ENCODE data around the gene TACC2.

The TACC2 gene

GRCh38 chr10:122140941-122141623, 152.1 kb downstream of the TACC2 start:
- Histone ChIP-seq H3F3A (ENCODE audit: insufficient read depth, low read length) (no peaks in the 10 kb centered on the region), H3K79me2 (ENCODE audit: insufficient read depth, low read length) (no peaks in the 10 kb centered on the region), H3K4me3 (ENCODE audit: low read depth, low read length, poor library complexity, severe bottlenecking) (no peak overlapping the region), H3K27me3 (ENCODE audit: insufficient read depth, low read length) (no peaks in the 10 kb centered on the region), H3K9me2 (ENCODE audit: low read depth, low read length) (no peaks in the 10 kb centered on the region), H3K36me3 (ENCODE audit: insufficient read depth, low read length) (no peaks in the 10 kb centered on the region), H3K27ac (ENCODE audit: low read depth, low read length, poor library complexity, severe bottlenecking) (no peak overlapping the region), H3K9ac (ENCODE audit: low read length) (no peak overlapping the region), H3K4me2 (ENCODE audit: low read length) (no peak overlapping the region), H4K20me1 (ENCODE audit: insufficient read depth, low read length) (no peaks in the 10 kb centered on the region), H3K4me1 (ENCODE audit: insufficient read depth, low read length, severe bottlenecking) (no peaks in the 10 kb centered on the region), H2AFZ (ENCODE audit: low read length) (no peak overlapping the region), H3K9me3 (ENCODE audit: low read length) (no peaks in the 10 kb centered on the region)
- TF ChIP-seq, protein P1, sequence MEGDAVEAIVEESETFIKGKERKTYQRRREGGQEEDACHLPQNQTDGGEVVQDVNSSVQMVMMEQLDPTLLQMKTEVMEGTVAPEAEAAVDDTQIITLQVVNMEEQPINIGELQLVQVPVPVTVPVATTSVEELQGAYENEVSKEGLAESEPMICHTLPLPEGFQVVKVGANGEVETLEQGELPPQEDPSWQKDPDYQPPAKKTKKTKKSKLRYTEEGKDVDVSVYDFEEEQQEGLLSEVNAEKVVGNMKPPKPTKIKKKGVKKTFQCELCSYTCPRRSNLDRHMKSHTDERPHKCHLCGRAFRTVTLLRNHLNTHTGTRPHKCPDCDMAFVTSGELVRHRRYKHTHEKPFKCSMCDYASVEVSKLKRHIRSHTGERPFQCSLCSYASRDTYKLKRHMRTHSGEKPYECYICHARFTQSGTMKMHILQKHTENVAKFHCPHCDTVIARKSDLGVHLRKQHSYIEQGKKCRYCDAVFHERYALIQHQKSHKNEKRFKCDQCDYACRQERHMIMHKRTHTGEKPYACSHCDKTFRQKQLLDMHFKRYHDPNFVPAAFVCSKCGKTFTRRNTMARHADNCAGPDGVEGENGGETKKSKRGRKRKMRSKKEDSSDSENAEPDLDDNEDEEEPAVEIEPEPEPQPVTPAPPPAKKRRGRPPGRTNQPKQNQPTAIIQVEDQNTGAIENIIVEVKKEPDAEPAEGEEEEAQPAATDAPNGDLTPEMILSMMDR (IDR thresholded peaks at IDR 0.05; ENCODE audit: low read length): no peak
- no peak for TF ChIP-seq EZH2 (IDR thresholded peaks at IDR 0.05; ENCODE audit: borderline replicate concordance, low read length)

- no peaks in the 10 kb centered on the region for H3K79me2 ChIP-seq (ENCODE audit: insufficient read depth, low read length)
- H3K9ac ChIP-seq (ENCODE audit: low read length): no peak overlapping the region
- no peaks in the 10 kb centered on the region for H3K4me1 ChIP-seq (ENCODE audit: insufficient read depth, low read length, severe bottlenecking)
- no peaks in the 10 kb centered on the region for H4K20me1 ChIP-seq (ENCODE audit: insufficient read depth, low read length)
- TF ChIP-seq, protein P1 (IDR thresholded peaks at IDR 0.05; ENCODE audit: low read length): no peak
- TF ChIP-seq EZH2 (IDR thresholded peaks at IDR 0.05; ENCODE audit: borderline replicate concordance, low read length): no peak
- H3K4me2 ChIP-seq (ENCODE audit: low read length): no peak overlapping the region
- H3K9me3 ChIP-seq (ENCODE audit: low read length): no peaks in the 10 kb centered on the region
- H3K36me3 ChIP-seq (ENCODE audit: insufficient read depth, low read length): no peaks in the 10 kb centered on the region
- no peak overlapping the region for H3K4me3 ChIP-seq (ENCODE audit: low read depth, low read length, poor library complexity, severe bottlenecking)
- no peaks in the 10 kb centered on the region for H3K9me2 ChIP-seq (ENCODE audit: low read depth, low read length)
- no peaks in the 10 kb centered on the region for H3K27me3 ChIP-seq (ENCODE audit: insufficient read depth, low read length)
- H3F3A ChIP-seq (ENCODE audit: insufficient read depth, low read length): no peaks in the 10 kb centered on the region
- no peak overlapping the region for H2AFZ ChIP-seq (ENCODE audit: low read length)
- H3K27ac ChIP-seq (ENCODE audit: low read depth, low read length, poor library complexity, severe bottlenecking): no peak overlapping the region
Measured at GRCh38 chr10:122141821-122142640, 153.1 kb downstream of the TACC2 start.

GRCh38 chr10:122142641-122143237, 153.8 kb downstream of the TACC2 start:
- Histone ChIP-seq H3K4me3 (ENCODE audit: low read depth, low read length, poor library complexity, severe bottlenecking) (no peak overlapping the region), H3K9ac (ENCODE audit: low read length) (no peak overlapping the region), H3K4me2 (ENCODE audit: low read length) (no peak overlapping the region), H3K9me2 (ENCODE audit: low read depth, low read length) (no peaks in the 10 kb centered on the region), H3K27me3 (ENCODE audit: insufficient read depth, low read length) (no peaks in the 10 kb centered on the region), H3K4me1 (ENCODE audit: insufficient read depth, low read length, severe bottlenecking) (no peaks in the 10 kb centered on the region), H3F3A (ENCODE audit: insufficient read depth, low read length) (no peaks in the 10 kb centered on the region), H3K79me2 (ENCODE audit: insufficient read depth, low read length) (no peaks in the 10 kb centered on the region), H2AFZ (ENCODE audit: low read length) (no peak overlapping the region), H3K27ac (ENCODE audit: low read depth, low read length, poor library complexity, severe bottlenecking) (no peak overlapping the region), H4K20me1 (ENCODE audit: insufficient read depth, low read length) (no peaks in the 10 kb centered on the region), H3K36me3 (ENCODE audit: insufficient read depth, low read length) (no peaks in the 10 kb centered on the region), H3K9me3 (ENCODE audit: low read length) (no peaks in the 10 kb centered on the region)
- TF ChIP-seq EZH2 (IDR thresholded peaks at IDR 0.05; ENCODE audit: borderline replicate concordance, low read length): no peak
- TF ChIP-seq, protein P1 (IDR thresholded peaks at IDR 0.05; ENCODE audit: low read length): peak; percentile 82
